ENCODE results near the gene GABRB3.
A peak's percentile ranks its signal among the peaks of the same experiment; 100 is the strongest.

GABRB3 gene

GRCh38 chr15:26772154-26773066 lies at the start of gene GABRB3:
GABRB3 (minus strand) TSS chr15:26773066.
- no peak for DNase-seq

- DNase-seq, result peak; percentile 15
These were observed 34.9 kb upstream of the GABRB3 start for GRCh38 chr15:26807517-26808427.

- DNase-seq, result no peak
These were observed 33.7 kb upstream of the GABRB3 start for GRCh38 chr15:26806574-26806973.

GRCh38 chr15:26806151-26806550 lies 33.3 kb upstream of the GABRB3 start:
- no peak for DNase-seq

- DNase-seq, result no peak
These were observed 32.6 kb upstream of the GABRB3 start for GRCh38 chr15:26805470-26805869.

GRCh38 chr15:26804063-26804804 lies 31.4 kb upstream of the GABRB3 start:
- no peak for DNase-seq

GRCh38 chr15:26790118-26790517 lies 17.3 kb upstream of the GABRB3 start:
- no peak for DNase-seq

- no peak for DNase-seq
These were observed 8.9 kb upstream of the GABRB3 start for GRCh38 chr15:26781816-26782215.

GRCh38 chr15:26773917-26774316 lies 1.1 kb upstream of the GABRB3 start:
- no peak for DNase-seq

- peak; percentile 57 for DNase-seq
These were observed 406 bp upstream of the GABRB3 start for GRCh38 chr15:26773067-26773877.

- peak; percentile 11 for DNase-seq
These were observed 1.2 kb downstream of the GABRB3 start for GRCh38 chr15:26771578-26772153.

GRCh38 chr15:26771168-26771567 lies 1.7 kb downstream of the GABRB3 start:
- DNase-seq, result no peak

- no peak for DNase-seq
These were observed 5.6 kb downstream of the GABRB3 start for GRCh38 chr15:26767169-26767670.

GRCh38 chr15:26766262-26766661 lies 6.6 kb downstream of the GABRB3 start:
- no peak for DNase-seq

GRCh38 chr15:26759986-26760385 lies 12.9 kb downstream of the GABRB3 start:
- DNase-seq, result no peak

- DNase-seq, result no peak
These were observed 14.8 kb downstream of the GABRB3 start for GRCh38 chr15:26758079-26758478.

- DNase-seq, result no peak
These were observed 15.7 kb downstream of the GABRB3 start for GRCh38 chr15:26757141-26757540.

GRCh38 chr15:26744894-26745293 lies 28.0 kb downstream of the GABRB3 start:
- no peak for DNase-seq

GRCh38 chr15:26739791-26740190 lies 33.1 kb downstream of the GABRB3 start:
- no peak for DNase-seq

GRCh38 chr15:26738996-26739395 lies 33.9 kb downstream of the GABRB3 start:
- no peak for DNase-seq

GRCh38 chr15:26736502-26737248 lies 36.2 kb downstream of the GABRB3 start:
- no peak for DNase-seq

Data from NCI-H1092 (cell line).